GM19395 (cell line): Measurements from ENCODE around the gene GOLM1.
"Not testable (repeated sequence)": the region's sequence is repeated elsewhere in the genome, so short reads cannot be mapped to it uniquely, and the experiment has no call there.

Experiments used
- ATAC-seq: cut with Tn5 transposase; IDR thresholded peaks from one replicate; pipeline ENCODE4 v1.9.1; 2021; ENCODE audit warnings: mild to moderate bottlenecking, moderate library complexity; ENCODE audit not compliant: unreplicated experiment

GOLM1 gene

GRCh38 chr9:86098824-86099700 lies at the start of gene GOLM1:
Gene GOLM1 (minus strand): TSS chr9:86099558. CDS start chr9:86079320, 20,238 bp downstream.
- peak; percentile 68 for ATAC-seq

- not testable (repeated sequence) for ATAC-seq
These were observed 47.3 kb upstream of the GOLM1 start for GRCh38 chr9:86146671-86147070.

- not testable (repeated sequence) for ATAC-seq
These were observed 46.6 kb upstream of the GOLM1 start for GRCh38 chr9:86145960-86146359.

GRCh38 chr9:86142973-86143372 lies 43.6 kb upstream of the GOLM1 start:
- no peak for ATAC-seq

- no peak for ATAC-seq
These were observed 42.5 kb upstream of the GOLM1 start for GRCh38 chr9:86141843-86142242.

GRCh38 chr9:86135371-86135770 lies 36.0 kb upstream of the GOLM1 start:
- no peak for ATAC-seq

GRCh38 chr9:86134361-86134760 lies 35.0 kb upstream of the GOLM1 start:
- no peak for ATAC-seq

GRCh38 chr9:86128235-86128822 lies 29.0 kb upstream of the GOLM1 start:
- ATAC-seq, result no peak

- no peak for ATAC-seq
These were observed 27.9 kb upstream of the GOLM1 start for GRCh38 chr9:86126998-86127972.

- ATAC-seq, result no peak
These were observed 23.0 kb upstream of the GOLM1 start for GRCh38 chr9:86122311-86122710.

- ATAC-seq, result no peak
These were observed 20.1 kb upstream of the GOLM1 start for GRCh38 chr9:86119457-86119856.

GRCh38 chr9:86116425-86116824 lies 17.1 kb upstream of the GOLM1 start:
- ATAC-seq, result no peak

GRCh38 chr9:86115886-86116285 lies 16.5 kb upstream of the GOLM1 start:
- ATAC-seq, result no peak

- ATAC-seq, result no peak
These were observed 12.7 kb upstream of the GOLM1 start for GRCh38 chr9:86112057-86112456.

- no peak for ATAC-seq
These were observed 3.3 kb upstream of the GOLM1 start for GRCh38 chr9:86102626-86103025.

- no peak for ATAC-seq
These were observed 475 bp upstream of the GOLM1 start for GRCh38 chr9:86099701-86100364.

- ATAC-seq, result no peak
These were observed 1.7 kb downstream of the GOLM1 start for GRCh38 chr9:86097510-86098224.

GRCh38 chr9:86096386-86096785 lies 3.0 kb downstream of the GOLM1 start:
- no peak for ATAC-seq

- ATAC-seq, result peak; percentile 67
These were observed 5.4 kb downstream of the GOLM1 start for GRCh38 chr9:86093788-86094555.
